ENCODE results near the gene SEMA3D. TPM values are rescaled to one million over a fixed set of nuclear protein-coding genes. Genes with fewer than 3 reads are reported as not detected.

Gene SEMA3D
- total and polyA plus RNA-seq, 5 donors, result 0.54 to 3.1 (median 2.1) TPM

DNA sequence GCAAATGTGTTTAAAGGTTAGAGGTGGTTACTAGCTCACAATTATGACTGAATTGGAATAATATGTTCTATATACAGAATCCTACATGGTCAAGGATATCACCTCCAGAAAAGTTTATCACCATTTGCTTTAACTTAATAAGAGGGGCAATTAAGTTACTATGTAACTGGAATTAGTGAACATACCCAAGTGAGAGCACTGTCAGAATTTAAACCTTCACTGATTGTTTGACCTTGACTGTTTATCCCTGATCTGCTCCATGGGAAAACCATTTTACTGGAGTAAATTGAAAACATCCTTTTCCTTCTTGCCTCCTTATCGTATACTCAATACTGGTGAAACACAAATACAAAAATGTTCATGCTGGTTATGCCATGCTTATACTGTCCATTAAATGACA lies 107.4 kb downstream of the SEMA3D start:
- 79% methylated on average over 1 of the region's 1 CpG for WGBS
- H3K4me1 ChIP-seq (ENCODE audit: control insufficient read depth, insufficient read depth, low read length), result no peaks in the 10 kb centered on the region
- ATAC-seq, result no peak
- H3K9me3 ChIP-seq (ENCODE audit: control insufficient read depth, low read length), result no peaks in the 10 kb centered on the region
- no peaks in the 10 kb centered on the region for H3K27me3 ChIP-seq (ENCODE audit: control insufficient read depth, insufficient read depth)
- intact Hi-C loops (cut with DNase I), result no loop called here
- no peak overlapping the region for H3K27ac ChIP-seq (ENCODE audit: low read length)
- H3K4me3 ChIP-seq (ENCODE audit: low read length), result no peak overlapping the region
- no peak for DNase-seq

DNA sequence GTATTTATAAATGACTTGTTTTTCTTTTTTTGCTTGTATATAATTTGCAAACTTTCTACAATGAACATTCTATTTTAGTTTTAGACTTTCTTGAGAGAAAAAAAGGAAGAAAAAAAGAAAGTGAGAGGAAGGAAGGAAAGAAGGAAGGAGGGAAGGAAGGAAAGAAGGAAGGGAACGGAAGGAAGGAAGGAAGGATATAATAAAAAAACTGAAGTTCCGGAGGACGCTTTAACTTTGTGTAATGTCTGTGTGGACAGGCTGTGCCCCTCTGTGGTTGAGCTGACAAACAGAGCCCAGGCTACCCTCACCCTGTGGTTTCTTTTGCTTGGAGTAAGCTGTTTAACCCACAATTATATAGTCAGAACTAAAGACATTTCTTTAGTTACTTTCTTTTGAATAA lies 108.7 kb downstream of the SEMA3D start:
- Histone ChIP-seq H3K4me3 (ENCODE audit: low read length) (no peak overlapping the region), H3K27ac (ENCODE audit: low read length) (no peak overlapping the region), H3K27me3 (ENCODE audit: control insufficient read depth, insufficient read depth) (no peaks in the 10 kb centered on the region), H3K9me3 (ENCODE audit: control insufficient read depth, low read length) (no peaks in the 10 kb centered on the region), H3K4me1 (ENCODE audit: control insufficient read depth, insufficient read depth, low read length) (no peaks in the 10 kb centered on the region)
- intact Hi-C loops (cut with DNase I), result no loop called here
- 50% methylated on average over 3 of the region's 3 CpGs for WGBS
- no peak for DNase-seq
- ATAC-seq, result no peak

GRCh38 chr7:85075864-85076263 lies 111.0 kb downstream of the SEMA3D start:
- no peak overlapping the region for H3K27ac ChIP-seq (ENCODE audit: low read length)
- H3K9me3 ChIP-seq (ENCODE audit: control insufficient read depth, low read length), result no peaks in the 10 kb centered on the region
- no peaks in the 10 kb centered on the region for H3K27me3 ChIP-seq (ENCODE audit: control insufficient read depth, insufficient read depth)
- H3K4me1 ChIP-seq (ENCODE audit: control insufficient read depth, insufficient read depth, low read length), result no peaks in the 10 kb centered on the region
- intact Hi-C loops (cut with DNase I), result no loop called here
- no peak for DNase-seq
- H3K4me3 ChIP-seq (ENCODE audit: low read length), result no peak overlapping the region
- WGBS, result 81% methylated on average over 2 of the region's 2 CpGs
- ATAC-seq, result no peak

DNA sequence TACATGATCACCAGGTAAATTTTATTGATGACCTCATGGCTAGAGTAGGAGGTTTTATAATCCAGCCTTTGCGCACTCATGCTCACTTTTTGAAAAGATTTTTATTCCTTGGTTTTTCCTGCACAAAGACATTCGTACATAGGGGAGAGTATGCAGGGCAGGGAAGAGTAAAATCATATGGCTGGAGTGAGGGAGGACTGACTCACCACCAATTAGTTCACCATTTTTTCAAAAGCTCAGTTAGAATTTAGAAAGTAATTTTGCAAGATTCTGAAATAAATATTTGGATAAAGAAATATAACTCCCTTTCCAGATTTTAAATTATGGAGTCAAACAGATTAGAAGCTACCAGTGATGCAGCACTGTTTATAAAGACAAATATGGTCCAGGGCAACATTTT lies 111.9 kb downstream of the SEMA3D start:
- no peaks in the 10 kb centered on the region for H3K4me1 ChIP-seq (ENCODE audit: control insufficient read depth, insufficient read depth, low read length)
- H3K4me3 ChIP-seq (ENCODE audit: low read length), result no peak overlapping the region
- DNase-seq (no peak), ATAC-seq (no peak)
- no peak overlapping the region for H3K27ac ChIP-seq (ENCODE audit: low read length)
- intact Hi-C loops (cut with DNase I), result no loop called here
- H3K27me3 ChIP-seq (ENCODE audit: control insufficient read depth, insufficient read depth), result no peaks in the 10 kb centered on the region
- whole genome bisulfite sequencing, result 92% methylated on average over 2 of the region's 2 CpGs
- no peaks in the 10 kb centered on the region for H3K9me3 ChIP-seq (ENCODE audit: control insufficient read depth, low read length)

DNA sequence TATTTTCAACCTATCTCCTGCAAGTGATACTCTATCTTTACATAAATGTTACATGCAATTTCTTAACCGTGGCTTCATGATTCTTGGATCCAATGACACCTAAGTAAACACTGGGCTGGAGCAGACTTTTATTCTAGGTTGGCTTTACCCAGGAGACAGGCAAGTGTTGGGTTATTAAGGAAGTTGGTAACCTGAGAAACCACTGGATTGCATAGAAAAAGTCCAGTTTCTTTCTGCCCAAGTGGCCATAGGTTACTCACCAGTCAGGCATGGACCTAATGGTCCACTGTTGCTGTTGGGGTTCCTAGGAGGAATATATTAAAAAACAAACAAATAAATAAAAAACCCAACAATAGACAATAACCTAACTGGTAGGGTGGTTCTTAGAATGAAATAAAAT lies 112.8 kb downstream of the SEMA3D start:
- H3K4me3 ChIP-seq (ENCODE audit: low read length), result no peak overlapping the region
- H3K9me3 ChIP-seq (ENCODE audit: control insufficient read depth, low read length), result no peaks in the 10 kb centered on the region
- intact Hi-C loops (cut with DNase I), result no loop called here
- DNase-seq, result no peak
- H3K27ac ChIP-seq (ENCODE audit: low read length), result no peak overlapping the region
- no peaks in the 10 kb centered on the region for H3K4me1 ChIP-seq (ENCODE audit: control insufficient read depth, insufficient read depth, low read length)
- no peak for ATAC-seq
- 70% methylated on average over 1 of the region's 1 CpG for WGBS
- no peaks in the 10 kb centered on the region for H3K27me3 ChIP-seq (ENCODE audit: control insufficient read depth, insufficient read depth)

- DNase-seq (no peak), ATAC-seq (no peak)
- Histone ChIP-seq H3K9me3 (ENCODE audit: control insufficient read depth, low read length) (no peaks in the 10 kb centered on the region), H3K4me1 (ENCODE audit: control insufficient read depth, insufficient read depth, low read length) (no peaks in the 10 kb centered on the region), H3K27me3 (ENCODE audit: control insufficient read depth, insufficient read depth) (no peaks in the 10 kb centered on the region), H3K4me3 (ENCODE audit: low read length) (no peak overlapping the region), H3K27ac (ENCODE audit: low read length) (no peak overlapping the region)
- WGBS, result 93% methylated on average over 5 of the region's 5 CpGs
- intact Hi-C loops (cut with DNase I), result no loop called here
Observed at GRCh38 chr7:85070967-85071628, 115.8 kb downstream of the SEMA3D start.

- WGBS, result 66% methylated on average over 1 of the region's 1 CpG
- Histone ChIP-seq H3K27ac (ENCODE audit: low read length) (no peak overlapping the region), H3K27me3 (ENCODE audit: control insufficient read depth, insufficient read depth) (no peaks in the 10 kb centered on the region), H3K9me3 (ENCODE audit: control insufficient read depth, low read length) (no peaks in the 10 kb centered on the region), H3K4me1 (ENCODE audit: control insufficient read depth, insufficient read depth, low read length) (no peaks in the 10 kb centered on the region), H3K4me3 (ENCODE audit: low read length) (no peak overlapping the region)
- DNase-seq, result no peak
- ATAC-seq, result peak; percentile 63 to 78
- intact Hi-C loops (cut with DNase I), result no loop called here
Observed at GRCh38 chr7:85068799-85069198, 118.1 kb downstream of the SEMA3D start.

DNA sequence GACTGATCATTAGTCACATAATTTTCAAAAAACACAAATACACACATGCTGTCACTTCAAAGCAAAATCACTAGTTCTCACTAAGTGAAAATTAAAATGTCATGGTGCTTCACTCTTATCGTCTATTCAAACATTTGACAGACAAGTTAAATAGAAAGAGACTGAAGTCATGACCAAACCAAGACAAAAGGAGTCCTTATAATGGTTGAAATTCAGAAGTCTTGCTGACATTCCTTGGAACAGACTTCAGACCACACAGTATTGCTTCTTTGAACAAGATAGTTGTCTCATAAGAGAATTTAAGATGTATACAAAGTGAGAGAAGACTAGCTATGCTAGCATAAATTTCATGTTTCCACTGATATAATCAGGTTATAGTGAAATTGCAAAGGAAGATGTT lies 119.5 kb downstream of the SEMA3D start:
- WGBS, result 78% methylated on average over 1 of the region's 1 CpG
- no peak overlapping the region for H3K27ac ChIP-seq (ENCODE audit: low read length)
- ATAC-seq (no peak), DNase-seq (no peak)
- H3K9me3 ChIP-seq (ENCODE audit: control insufficient read depth, low read length), result no peaks in the 10 kb centered on the region
- H3K4me3 ChIP-seq (ENCODE audit: low read length), result no peak overlapping the region
- H3K4me1 ChIP-seq (ENCODE audit: control insufficient read depth, insufficient read depth, low read length), result no peaks in the 10 kb centered on the region
- no peaks in the 10 kb centered on the region for H3K27me3 ChIP-seq (ENCODE audit: control insufficient read depth, insufficient read depth)
- intact Hi-C loops (cut with DNase I), result no loop called here

- Histone ChIP-seq H3K27ac (ENCODE audit: low read length) (no peak overlapping the region), H3K9me3 (ENCODE audit: control insufficient read depth, low read length) (no peaks in the 10 kb centered on the region), H3K4me3 (ENCODE audit: low read length) (no peak overlapping the region), H3K4me1 (ENCODE audit: control insufficient read depth, insufficient read depth, low read length) (no peaks in the 10 kb centered on the region), H3K27me3 (ENCODE audit: control insufficient read depth, insufficient read depth) (no peaks in the 10 kb centered on the region)
- no peak for DNase-seq
- intact Hi-C loops (cut with DNase I), result no loop called here
- no peak for ATAC-seq
Observed at GRCh38 chr7:85065888-85066485, 120.9 kb downstream of the SEMA3D start.

GRCh38 chr7:85065306-85065705 lies 121.5 kb downstream of the SEMA3D start:
- ATAC-seq, result peak; percentile 89 to 92
- Histone ChIP-seq H3K4me3 (ENCODE audit: low read length) (no peak overlapping the region), H3K4me1 (ENCODE audit: control insufficient read depth, insufficient read depth, low read length) (no peaks in the 10 kb centered on the region), H3K9me3 (ENCODE audit: control insufficient read depth, low read length) (no peaks in the 10 kb centered on the region), H3K27me3 (ENCODE audit: control insufficient read depth, insufficient read depth) (no peaks in the 10 kb centered on the region), H3K27ac (ENCODE audit: low read length) (no peak overlapping the region)
- WGBS, result 33% methylated on average over 1 of the region's 1 CpG
- no peak for DNase-seq
- intact Hi-C loops (cut with DNase I), result no loop called here

- DNase-seq, result no peak
- 56% methylated on average over 1 of the region's 1 CpG for WGBS
- ATAC-seq, result no peak
- intact Hi-C loops (cut with DNase I), result no loop called here
- Histone ChIP-seq H3K27ac (ENCODE audit: low read length) (no peak overlapping the region), H3K9me3 (ENCODE audit: control insufficient read depth, low read length) (no peaks in the 10 kb centered on the region), H3K4me1 (ENCODE audit: control insufficient read depth, insufficient read depth, low read length) (no peaks in the 10 kb centered on the region), H3K4me3 (ENCODE audit: low read length) (no peak overlapping the region), H3K27me3 (ENCODE audit: control insufficient read depth, insufficient read depth) (no peaks in the 10 kb centered on the region)
Observed at GRCh38 chr7:85062651-85063050, 124.2 kb downstream of the SEMA3D start.

DNA sequence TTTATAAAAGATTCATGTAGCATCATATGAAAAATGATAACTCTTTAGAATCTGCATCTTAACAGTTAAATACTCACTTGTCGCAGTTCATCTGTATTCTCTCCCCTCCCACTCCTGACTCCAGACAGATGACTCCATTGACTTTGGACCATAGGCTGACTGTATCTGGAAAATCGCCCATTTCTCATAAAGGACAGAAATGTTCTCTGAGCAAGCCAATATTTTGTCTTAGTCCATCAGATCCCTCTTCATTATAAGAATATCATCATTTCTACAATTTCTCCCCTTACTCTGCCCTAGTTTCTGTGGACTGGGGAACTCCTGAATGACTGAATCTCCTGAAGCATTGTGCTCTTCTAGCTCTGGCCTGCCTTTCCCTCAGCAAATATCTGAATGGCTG lies 125.4 kb downstream of the SEMA3D start:
- no peak for ATAC-seq
- 71% methylated on average over 2 of the region's 2 CpGs for WGBS

More for the DNA sequence above, 125.4 kb downstream of the SEMA3D start:
- no peaks in the 10 kb centered on the region for H3K4me1 ChIP-seq (ENCODE audit: control insufficient read depth, insufficient read depth, low read length)
- H3K27me3 ChIP-seq (ENCODE audit: control insufficient read depth, insufficient read depth), result no peaks in the 10 kb centered on the region
- H3K27ac ChIP-seq (ENCODE audit: low read length), result no peak overlapping the region
- intact Hi-C loops (cut with DNase I), result no loop called here
- no peak for DNase-seq
- H3K4me3 ChIP-seq (ENCODE audit: low read length), result no peak overlapping the region
- no peaks in the 10 kb centered on the region for H3K9me3 ChIP-seq (ENCODE audit: control insufficient read depth, low read length)
